IPS-20b (cell line): ENCODE data around the gene HEG1.

ENCODE experiments used
- H3K27ac ChIP-seq: one replicate; pipeline ENCODE4 v1.5.1; 2013; ENCODE audit warnings: low read length
- H3K27me3 ChIP-seq: 2 replicates; pipeline ENCODE4 v1.6.1; 2013; ENCODE audit warnings: mild to moderate bottlenecking, low read length, inconsistent platforms; ENCODE audit not compliant: insufficient read depth
- H3K36me3 ChIP-seq: 2 replicates; pipeline ENCODE4 v1.6.1; 2013; ENCODE audit warnings: low read depth, mild to moderate bottlenecking, inconsistent platforms, low read length, moderate library complexity; ENCODE audit not compliant: insufficient read depth
- H3K4me1 ChIP-seq: 2 replicates; pipeline ENCODE4 v1.6.1; 2013; ENCODE audit warnings: mild to moderate bottlenecking, control low read depth, inconsistent platforms, low read length, moderate library complexity; ENCODE audit not compliant: insufficient read depth
- H3K4me3 ChIP-seq: 2 replicates; pipeline ENCODE4 v1.5.1; 2013; ENCODE audit warnings: mild to moderate bottlenecking, low read length, inconsistent platforms
- H3K9ac ChIP-seq: 2 replicates; pipeline ENCODE4 v1.6.1; 2013; ENCODE audit warnings: low read depth, mild to moderate bottlenecking, inconsistent platforms, low read length, moderate library complexity
- H3K9me3 ChIP-seq: 2 replicates; pipeline ENCODE4 v1.6.1; 2013; ENCODE audit warnings: mild to moderate bottlenecking, low read depth, low read length, inconsistent platforms; ENCODE audit not compliant: insufficient read depth

The HEG1 gene

DNA sequence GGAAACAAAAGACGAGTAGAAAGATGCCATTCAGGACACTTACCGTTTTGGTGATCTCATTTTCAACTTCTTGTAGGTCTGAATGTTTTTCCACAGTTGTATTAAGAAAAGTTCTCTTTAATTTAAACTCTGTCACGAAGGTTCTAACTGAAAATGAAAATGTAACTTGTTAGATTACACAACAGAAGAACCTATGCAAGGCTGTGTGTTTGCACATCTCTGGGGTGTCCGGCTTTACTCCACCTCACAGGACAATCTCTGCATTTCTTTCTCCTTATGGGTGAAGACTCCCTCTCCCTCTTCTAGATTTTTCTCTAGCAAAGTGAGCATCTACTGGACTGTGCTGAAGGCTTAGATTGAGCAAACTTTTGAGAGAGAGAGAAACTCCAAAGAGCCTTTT, 50.6 kb downstream of the HEG1 start:
- Histone ChIP-seq H3K27me3 (no peaks in the 10 kb centered on the region), H3K4me3 (no peak overlapping the region), H3K9me3 (no peaks in the 10 kb centered on the region), H3K36me3 (peaks cover 66% of the 10 kb centered on the region), H3K27ac (no peak overlapping the region), H3K9ac (no peak overlapping the region), H3K4me1 (peaks cover 6% of the 10 kb centered on the region; the same call in 1 of the 2 replicates)

GRCh38 chr3:125003859-125004595, 51.8 kb downstream of the HEG1 start:
- no peak overlapping the region for H3K4me3 ChIP-seq
- peaks cover 14% of the 10 kb centered on the region for H3K4me1 ChIP-seq
- no peaks in the 10 kb centered on the region for H3K9me3 ChIP-seq
- no peak overlapping the region for H3K27ac ChIP-seq
- no peaks in the 10 kb centered on the region for H3K27me3 ChIP-seq
- peaks cover 54% of the 10 kb centered on the region for H3K36me3 ChIP-seq
- no peak overlapping the region for H3K9ac ChIP-seq

- Histone ChIP-seq H3K9me3 (no peaks in the 10 kb centered on the region), H3K27me3 (no peaks in the 10 kb centered on the region), H3K4me1 (peaks cover 14% of the 10 kb centered on the region), H3K9ac (no peak overlapping the region), H3K4me3 (no peak overlapping the region), H3K27ac (no peak overlapping the region), H3K36me3 (peaks cover 54% of the 10 kb centered on the region)
These were observed 52.4 kb downstream of the HEG1 start for GRCh38 chr3:125003369-125003853.

GRCh38 chr3:125002414-125003368, 53.1 kb downstream of the HEG1 start:
- H3K36me3 ChIP-seq, result peaks cover 49% of the 10 kb centered on the region
- H3K27me3 ChIP-seq, result no peaks in the 10 kb centered on the region
- no peak overlapping the region for H3K27ac ChIP-seq
- no peak overlapping the region for H3K9ac ChIP-seq
- peaks cover 14% of the 10 kb centered on the region for H3K4me1 ChIP-seq
- H3K4me3 ChIP-seq, result no peak overlapping the region
- H3K9me3 ChIP-seq, result no peaks in the 10 kb centered on the region

GRCh38 chr3:125001557-125002413, 54.0 kb downstream of the HEG1 start:
- H3K4me3 ChIP-seq, result no peak overlapping the region
- H3K27ac ChIP-seq, result no peak overlapping the region
- peaks cover 14% of the 10 kb centered on the region for H3K4me1 ChIP-seq
- no peak overlapping the region for H3K9ac ChIP-seq
- no peaks in the 10 kb centered on the region for H3K9me3 ChIP-seq
- H3K27me3 ChIP-seq, result no peaks in the 10 kb centered on the region
- H3K36me3 ChIP-seq, result peaks cover 53% of the 10 kb centered on the region

- no peaks in the 10 kb centered on the region for H3K27me3 ChIP-seq
- peaks cover 14% of the 10 kb centered on the region for H3K4me1 ChIP-seq
- no peak overlapping the region for H3K4me3 ChIP-seq
- no peaks in the 10 kb centered on the region for H3K9me3 ChIP-seq
- H3K27ac ChIP-seq, result no peak overlapping the region
- H3K9ac ChIP-seq, result no peak overlapping the region
- H3K36me3 ChIP-seq, result peaks cover 58% of the 10 kb centered on the region
These were observed 55.1 kb downstream of the HEG1 start for GRCh38 chr3:125000661-125001060.

GRCh38 chr3:124999897-125000435, 55.8 kb downstream of the HEG1 start:
- Histone ChIP-seq H3K36me3 (peaks cover 55% of the 10 kb centered on the region), H3K4me1 (peaks cover 14% of the 10 kb centered on the region), H3K27ac (peak overlapping the region; percentile 11)

DNA sequence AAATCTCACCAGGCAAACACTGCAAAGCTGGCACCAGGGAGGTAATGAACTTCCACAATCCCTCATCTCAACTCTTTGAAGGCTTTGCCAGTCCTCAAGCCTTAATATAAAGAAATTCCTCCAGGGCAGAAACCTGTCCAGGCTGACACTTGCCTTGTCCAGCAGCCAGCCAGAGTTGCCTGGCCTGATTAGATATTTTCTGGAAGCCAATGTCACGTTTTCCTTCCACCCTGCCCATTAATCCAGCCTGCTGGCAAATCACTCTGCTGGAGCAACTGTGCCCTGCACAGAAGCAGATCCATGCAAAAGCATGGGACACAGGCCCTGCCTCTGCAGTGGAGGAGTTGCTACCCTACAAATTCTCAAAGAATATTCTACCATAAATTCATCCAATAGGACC, 56.5 kb downstream of the HEG1 start:
- Histone ChIP-seq H3K27me3 (no peaks in the 10 kb centered on the region), H3K4me1 (peaks cover 14% of the 10 kb centered on the region), H3K9me3 (no peaks in the 10 kb centered on the region), H3K4me3 (no peak overlapping the region), H3K27ac (peak overlapping the region; percentile 11), H3K9ac (peak overlapping the region; percentile 17; the same call in 1 of the 2 replicates), H3K36me3 (peaks cover 50% of the 10 kb centered on the region)

More at GRCh38 chr3:124999897-125000435, 55.8 kb downstream of the HEG1 start:
- peak overlapping the region; percentile 17; the same call in 1 of the 2 replicates for H3K9ac ChIP-seq
- no peaks in the 10 kb centered on the region for H3K9me3 ChIP-seq
- H3K4me3 ChIP-seq, result no peak overlapping the region
- H3K27me3 ChIP-seq, result no peaks in the 10 kb centered on the region

DNA sequence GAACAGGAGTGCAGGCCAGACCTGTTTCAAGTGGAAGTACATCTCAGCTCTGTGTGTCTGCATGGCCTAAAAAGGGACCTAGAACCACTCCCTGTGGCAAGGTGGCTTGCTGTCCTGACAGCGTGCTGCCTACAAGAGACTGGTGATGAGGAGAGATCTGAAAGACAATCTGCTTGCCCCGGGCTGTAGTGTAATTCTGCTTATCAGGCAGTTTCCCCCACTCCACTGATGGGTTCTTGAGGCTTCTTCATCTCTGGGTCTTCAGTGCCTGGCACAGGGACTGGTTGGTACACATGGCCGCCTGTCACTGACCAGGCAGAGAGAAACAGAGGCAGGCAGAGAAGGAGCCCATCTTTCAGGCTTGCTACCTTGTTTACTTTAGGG, 57.6 kb downstream of the HEG1 start:
- Histone ChIP-seq H3K4me3 (no peak overlapping the region), H3K4me1 (peaks cover 17% of the 10 kb centered on the region), H3K9me3 (no peaks in the 10 kb centered on the region), H3K36me3 (peaks cover 47% of the 10 kb centered on the region), H3K27me3 (no peaks in the 10 kb centered on the region), H3K27ac (no peak overlapping the region), H3K9ac (no peak overlapping the region)

- peaks cover 41% of the 10 kb centered on the region for H3K36me3 ChIP-seq
These were observed 58.2 kb downstream of the HEG1 start for GRCh38 chr3:124997303-124998246.

More at GRCh38 chr3:124997303-124998246, 58.2 kb downstream of the HEG1 start:
- Histone ChIP-seq H3K27me3 (no peaks in the 10 kb centered on the region), H3K4me3 (no peak overlapping the region), H3K9me3 (no peaks in the 10 kb centered on the region), H3K9ac (no peak overlapping the region), H3K27ac (no peak overlapping the region), H3K4me1 (peaks cover 23% of the 10 kb centered on the region)
